Sigmoid colon (tissue), 7 donors: ENCODE data around the gene ZFYVE28. TPM values are rescaled to one million over a fixed set of nuclear protein-coding genes. Genes with fewer than 3 reads are reported as not detected.

Source experiments
- DNase-seq: peaks from one replicate; pipeline ENCODE4 v3.0.0-alpha.2; 2019
- H3K27ac ChIP-seq, 4 donors: fragments of 200-600 bp; sonication (generic); one replicate each; pipeline ENCODE4 v1.5.1; 2016 to 2019; ENCODE audit warnings: mild to moderate bottlenecking in 1 of 4
- H3K27me3 ChIP-seq, 3 donors: fragments of 200-600 bp; sonication (generic); one replicate each; pipeline ENCODE4 v1.5.1; 2019; ENCODE audit warnings: mild to moderate bottlenecking in 1 of 3
- H3K36me3 ChIP-seq, 4 donors: fragments of 200-600 bp; sonication (generic); one replicate each; pipeline ENCODE4 v1.5.1; 2016 to 2019
- H3K4me1 ChIP-seq, 4 donors: fragments of 200-600 bp; sonication (generic); one replicate each; pipeline ENCODE4 v1.5.1; 2017 to 2019
- H3K4me3 ChIP-seq, 4 donors: fragments of 200-600 bp; sonication (generic); one replicate each; pipeline ENCODE4 v1.5.1; 2017 to 2019; ENCODE audit warnings: mild to moderate bottlenecking in 2 of 4, moderate library complexity in 1 of 4
- H3K9me3 ChIP-seq, 4 donors: fragments of 200-600 bp in 3 of 4; sonication (generic) in 3 of 4; one replicate each; pipeline versions ENCODE4 v1.5.1 to v1.6.1; 2013 to 2019
- EP300 ChIP-seq, 4 donors: sonication (generic); formaldehyde crosslinking; IDR thresholded peaks; one replicate each; pipeline ENCODE4 v1.6.1; 2017; ENCODE audit warnings: antibody characterized with exemption in 4 of 4
- POLR2A ChIP-seq, 2 donors: fragments of 450-650 bp; IDR thresholded peaks; one replicate each; pipeline ENCODE4 v1.6.1; 2016; ENCODE audit warnings: antibody characterized with exemption in 2 of 2, mild to moderate bottlenecking in 2 of 2, moderate library complexity in 2 of 2
- POLR2AphosphoS5 ChIP-seq, 4 donors: sonication (generic); formaldehyde crosslinking; IDR thresholded peaks; one replicate each; pipeline ENCODE4 v1.6.1; 2017; ENCODE audit warnings: antibody characterized with exemption in 4 of 4
- WGBS, 2 donors: extraction: QIAGEN DNeasy Blood & Tissue Kit; methylation state at CpG; one replicate each; pipeline ENCODE4 v1.1.7; 2013; 5-methylcytosine and 5-hydroxymethylcytosine counted together
- intact Hi-C: fragments of 100-400 bp; cut with DNase I; formaldehyde crosslinking; loops from one replicate; pipeline ENCODE4 v1.15.1; 2023
- polyA plus RNA-seq, 3 donors: library from polyadenylated mRNA; stranded (reverse); fragments of 200-250 nt; gene quantifications; one replicate each; pipeline ENCODE4 v1.2.3, GENCODE V29; 2013
- total RNA-seq, 4 donors: library from RNA; depleted of rRNA; stranded (reverse); fragments of >200 nt; gene quantifications; one replicate each; pipeline ENCODE4 v1.1.0, GENCODE V29; 2016
- TF ChIP-seq, protein P1 (sequence below), 4 experiments: fragments of 450-650 bp in 3 of 4; fragments of 200-600 bp in 1 of 4; IDR thresholded peaks; one replicate each; pipeline ENCODE4 v1.5.1; 2016 to 2019; ENCODE audit warnings: antibody characterized with exemption in 4 of 4, mild to moderate bottlenecking in 3 of 4, moderate library complexity in 2 of 4
- donor health status: healthy with polysubstance abuse.
- donor health status: Bipolar disorder and iron deficiency.
- donor health status: healthy.

The ZFYVE28 gene
- total and polyA plus RNA-seq, 7 donors, result 3.1 to 24.1 (median 13.0) TPM

DNA sequence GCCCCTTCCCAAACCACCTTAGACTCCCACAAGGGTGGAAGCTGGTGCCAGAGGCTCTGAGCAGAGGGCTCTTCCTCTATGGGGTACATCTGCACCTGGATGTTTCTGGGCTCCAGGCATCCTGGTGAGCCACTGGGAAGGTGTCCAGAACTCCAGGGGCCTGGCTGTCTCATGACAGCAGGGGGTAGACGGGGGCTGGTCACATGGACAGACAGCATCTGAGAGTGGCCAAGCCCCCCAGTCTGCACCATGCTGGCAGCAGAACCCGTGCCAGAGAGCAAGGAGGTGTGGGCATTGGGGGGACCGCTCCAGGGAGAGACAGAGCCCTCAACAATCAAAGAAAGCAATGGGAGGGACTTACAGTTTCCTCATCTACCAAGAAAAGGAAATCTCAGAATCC is 39.5 kb downstream of the ZFYVE28 start:
- TF ChIP-seq POLR2A (IDR thresholded peaks at IDR 0.05), result no peak
- TF ChIP-seq EP300 (IDR thresholded peaks at IDR 0.05), result no peak
- no peak for TF ChIP-seq POLR2AphosphoS5 (IDR thresholded peaks at IDR 0.05)
- TF ChIP-seq, protein P1, sequence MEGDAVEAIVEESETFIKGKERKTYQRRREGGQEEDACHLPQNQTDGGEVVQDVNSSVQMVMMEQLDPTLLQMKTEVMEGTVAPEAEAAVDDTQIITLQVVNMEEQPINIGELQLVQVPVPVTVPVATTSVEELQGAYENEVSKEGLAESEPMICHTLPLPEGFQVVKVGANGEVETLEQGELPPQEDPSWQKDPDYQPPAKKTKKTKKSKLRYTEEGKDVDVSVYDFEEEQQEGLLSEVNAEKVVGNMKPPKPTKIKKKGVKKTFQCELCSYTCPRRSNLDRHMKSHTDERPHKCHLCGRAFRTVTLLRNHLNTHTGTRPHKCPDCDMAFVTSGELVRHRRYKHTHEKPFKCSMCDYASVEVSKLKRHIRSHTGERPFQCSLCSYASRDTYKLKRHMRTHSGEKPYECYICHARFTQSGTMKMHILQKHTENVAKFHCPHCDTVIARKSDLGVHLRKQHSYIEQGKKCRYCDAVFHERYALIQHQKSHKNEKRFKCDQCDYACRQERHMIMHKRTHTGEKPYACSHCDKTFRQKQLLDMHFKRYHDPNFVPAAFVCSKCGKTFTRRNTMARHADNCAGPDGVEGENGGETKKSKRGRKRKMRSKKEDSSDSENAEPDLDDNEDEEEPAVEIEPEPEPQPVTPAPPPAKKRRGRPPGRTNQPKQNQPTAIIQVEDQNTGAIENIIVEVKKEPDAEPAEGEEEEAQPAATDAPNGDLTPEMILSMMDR (IDR thresholded peaks at IDR 0.05), result no peak
- intact Hi-C loops, result no loop called here
- DNase-seq, result no peak
- Histone ChIP-seq H3K9me3 (no peaks in the 10 kb centered on the region), H3K4me3 (no peak overlapping the region), H3K36me3 (no peaks in the 10 kb centered on the region), H3K4me1 (no peaks in the 10 kb centered on the region), H3K27ac (no peak overlapping the region), H3K27me3 (no peaks in the 10 kb centered on the region)
- 70 to 74% methylated on average over 3 of the region's 3 CpGs for WGBS, 2 donors

- intact Hi-C loops, result no loop called here
- TF ChIP-seq, protein P1 (IDR thresholded peaks at IDR 0.05), result no peak
- TF ChIP-seq EP300 (IDR thresholded peaks at IDR 0.05), result no peak
- TF ChIP-seq POLR2AphosphoS5 (IDR thresholded peaks at IDR 0.05), result no peak
- no peak for TF ChIP-seq POLR2A (IDR thresholded peaks at IDR 0.05)
- Histone ChIP-seq H3K4me1 (no peaks in the 10 kb centered on the region), H3K36me3 (no peaks in the 10 kb centered on the region), H3K4me3 (no peak overlapping the region), H3K27me3 (no peaks in the 10 kb centered on the region), H3K27ac (no peak overlapping the region), H3K9me3 (no peaks in the 10 kb centered on the region)
- 82 to 84% methylated on average over 5 of the region's 5 CpGs for whole genome bisulfite sequencing, 2 donors
- DNase-seq, result no peak
Observed at GRCh38 chr4:2378401-2378800, 40.0 kb downstream of the ZFYVE28 start.

- no peak for DNase-seq
- TF ChIP-seq POLR2AphosphoS5 (IDR thresholded peaks at IDR 0.05), result no peak
- TF ChIP-seq, protein P1 (IDR thresholded peaks at IDR 0.05), result no peak
- TF ChIP-seq POLR2A (IDR thresholded peaks at IDR 0.05), result no peak
- no peak for TF ChIP-seq EP300 (IDR thresholded peaks at IDR 0.05)
- H3K4me1 ChIP-seq, result no peaks in the 10 kb centered on the region
- H3K36me3 ChIP-seq, result no peaks in the 10 kb centered on the region
- no peaks in the 10 kb centered on the region for H3K9me3 ChIP-seq
- intact Hi-C loops, result no loop called here
- H3K27me3 ChIP-seq, result no peaks in the 10 kb centered on the region
- 88 to 89% methylated on average over 14 of the region's 14 CpGs for WGBS, 2 donors
- no peak overlapping the region for H3K27ac ChIP-seq
- no peak overlapping the region for H3K4me3 ChIP-seq
Observed at GRCh38 chr4:2377241-2377640, 41.2 kb downstream of the ZFYVE28 start.

DNA sequence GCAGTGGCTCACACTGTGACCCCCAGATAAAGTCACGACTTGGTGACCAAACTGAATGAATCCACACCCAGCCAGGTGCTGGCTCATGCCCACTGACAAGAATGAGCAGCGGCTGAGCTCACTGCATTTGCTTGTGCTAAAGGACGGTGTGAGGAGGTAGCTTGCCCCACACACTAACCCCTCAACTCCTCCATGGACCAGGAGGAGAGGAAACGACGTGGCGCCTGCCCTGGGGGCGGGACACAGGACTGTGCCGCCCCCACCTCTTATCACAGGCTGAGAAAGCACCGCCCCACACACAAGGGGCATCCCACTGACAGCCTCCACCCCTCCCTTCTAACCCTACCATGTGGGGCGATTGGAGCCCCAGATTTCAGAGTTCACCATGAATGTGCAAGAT is 43.0 kb downstream of the ZFYVE28 start:
- H3K27ac ChIP-seq, result no peak overlapping the region
- TF ChIP-seq EP300 (IDR thresholded peaks at IDR 0.05) (no peak), POLR2A (IDR thresholded peaks at IDR 0.05) (no peak), POLR2AphosphoS5 (IDR thresholded peaks at IDR 0.05) (no peak)
- TF ChIP-seq, protein P1 (IDR thresholded peaks at IDR 0.05), result no peak
- no peaks in the 10 kb centered on the region for H3K9me3 ChIP-seq
- intact Hi-C loops, result no loop called here
- no peaks in the 10 kb centered on the region for H3K36me3 ChIP-seq
- H3K4me1 ChIP-seq, result no peaks in the 10 kb centered on the region
- H3K27me3 ChIP-seq, result no peaks in the 10 kb centered on the region
- 75 to 85% methylated on average over 10 of the region's 10 CpGs for WGBS, 2 donors
- no peak overlapping the region for H3K4me3 ChIP-seq
- DNase-seq, result no peak

- Histone ChIP-seq H3K36me3 (no peaks in the 10 kb centered on the region), H3K9me3 (peaks cover 0 to 3% (median 0%) of the 10 kb centered on the region in 4 donors), H3K4me3 (no peak overlapping the region), H3K4me1 (no peaks in the 10 kb centered on the region), H3K27ac (no peak overlapping the region), H3K27me3 (no peaks in the 10 kb centered on the region)
- WGBS, 2 donors, result 89 to 92% methylated on average over 7 of the region's 7 CpGs
- intact Hi-C loops, result no loop called here
- DNase-seq, result no peak
- TF ChIP-seq, protein P1 (IDR thresholded peaks at IDR 0.05), result no peak
- TF ChIP-seq EP300 (IDR thresholded peaks at IDR 0.05) (no peak), POLR2A (IDR thresholded peaks at IDR 0.05) (no peak), POLR2AphosphoS5 (IDR thresholded peaks at IDR 0.05) (no peak)
Observed at GRCh38 chr4:2373532-2373931, 44.9 kb downstream of the ZFYVE28 start.
